Left colon (tissue), 2 donors: ENCODE measurements around the gene XKRX. TPM values are rescaled to one million over a fixed set of nuclear protein-coding genes. Genes with fewer than 3 reads are reported as not detected.

Experiments
- ATAC-seq: fragments of 200-7000 bp; cut with Tn5 transposase; one replicate; pipeline ENCODE4 v1.9.1; 2020; ENCODE audit warnings: mild to moderate bottlenecking, moderate library complexity
- DNase-seq, 2 donors: peaks; one replicate each; pipeline ENCODE4 v3.0.0-alpha.2; 2020
- intact Hi-C, 2 donors: fragments of 100-400 bp; cut with DNase I in 1 of 2; cut with micrococcal nuclease in 1 of 2; formaldehyde crosslinking; loops; one replicate each; pipeline versions ENCODE4 v1.11.2 to v1.14.0; 2022; cut with DNase I, micrococcal nuclease
- long read RNA-seq: library from polyadenylated mRNA; unstranded; transcript quantifications from one replicate; pipeline ENCODE4 v2.0.0, GENCODE V29; 2021
- total RNA-seq, 2 donors: library from RNA; stranded (reverse); fragmentation: NEBNext Ultra II Directional; extraction: Animal tissue kit (Norgen Biotek cat#: 25700); gene quantifications; one replicate each; pipeline ENCODE4 v1.2.1, GENCODE V29; 2021
- donor health status: DM: no; HTN: no; CAD: no.
- donor health status: DM: yes; HTN: yes; CAD: no.

The XKRX gene
- total RNA-seq = 1 to 10 TPM; 2.1 to 2.3 TPM
- long read RNA-seq = 0 reads

DNA sequence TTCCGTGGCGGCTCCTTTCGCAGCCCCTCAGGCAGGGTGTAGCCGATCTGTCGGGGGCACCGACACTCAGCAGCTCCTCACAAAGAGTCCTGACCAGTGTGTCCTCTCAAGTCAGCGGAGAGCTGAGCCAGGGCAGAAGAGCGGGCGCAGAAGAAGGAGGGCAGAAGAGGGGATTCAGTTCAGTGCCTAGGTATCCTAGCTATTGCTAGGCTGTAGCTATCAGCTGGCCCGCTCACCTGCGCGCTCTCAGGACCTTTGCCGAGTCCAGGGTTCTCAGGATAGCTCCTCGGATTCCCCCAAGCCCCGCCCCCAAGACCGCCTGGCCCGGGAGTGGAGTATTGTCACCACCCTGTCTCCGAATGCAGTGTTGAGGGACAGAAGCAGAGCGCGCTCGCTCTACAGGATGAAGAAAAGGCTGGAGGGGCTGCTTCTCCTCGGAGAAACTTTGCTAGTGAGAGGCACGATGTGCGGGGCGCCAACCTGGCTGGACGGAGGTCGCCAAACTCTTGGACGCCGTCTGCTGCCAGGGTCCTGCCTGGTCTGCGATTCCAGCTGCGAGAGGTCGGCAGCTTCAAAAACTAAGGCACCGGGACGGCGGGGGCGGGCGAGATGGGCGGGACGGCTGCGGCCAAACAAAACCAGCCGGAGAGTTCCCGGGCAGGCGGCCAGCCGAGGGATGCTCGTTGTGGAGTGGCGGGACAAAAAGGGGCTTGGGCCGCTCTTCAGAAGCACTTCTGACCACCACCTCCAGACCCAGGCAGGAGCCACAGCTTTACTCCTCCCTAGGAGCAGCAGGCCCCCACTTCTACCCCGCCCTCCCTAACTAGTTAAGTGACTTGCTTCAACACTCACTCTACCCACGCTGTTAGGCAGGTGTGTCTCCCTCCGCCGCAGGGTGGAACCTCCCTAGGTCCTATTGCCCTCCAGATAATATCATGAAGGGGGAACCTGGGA, at the start of gene XKRX:
XKRX (minus strand) TSS at position 258 of the 954 bp plus-strand sequence. CDS start 613 bp downstream, outside the sequence.
- peak; percentile 89 for ATAC-seq
- peak; percentile 73 to 76 for DNase-seq
- intact Hi-C loops = no loop called here

DNA sequence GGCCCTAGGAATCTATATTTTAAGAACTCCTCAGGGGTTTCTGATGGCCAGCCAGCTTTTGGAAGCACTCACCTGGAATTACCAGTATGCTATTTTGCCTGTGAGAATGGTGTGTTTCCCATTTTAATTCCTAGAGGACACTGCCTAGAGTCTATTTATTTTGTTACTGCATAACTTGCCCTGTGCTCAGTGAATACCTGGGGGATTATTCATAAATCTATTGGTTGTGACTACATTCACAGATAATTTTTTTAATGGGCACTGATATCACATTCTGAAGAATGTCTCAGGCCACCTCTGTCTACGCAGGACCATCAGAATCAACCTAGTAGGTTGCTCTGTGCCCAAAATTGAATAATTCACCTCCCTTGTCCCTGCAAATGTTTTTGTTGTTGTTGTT, 47.5 kb upstream of the XKRX start:
- DNase-seq (no peak), ATAC-seq (no peak)
- intact Hi-C loops = no loop called here

DNA sequence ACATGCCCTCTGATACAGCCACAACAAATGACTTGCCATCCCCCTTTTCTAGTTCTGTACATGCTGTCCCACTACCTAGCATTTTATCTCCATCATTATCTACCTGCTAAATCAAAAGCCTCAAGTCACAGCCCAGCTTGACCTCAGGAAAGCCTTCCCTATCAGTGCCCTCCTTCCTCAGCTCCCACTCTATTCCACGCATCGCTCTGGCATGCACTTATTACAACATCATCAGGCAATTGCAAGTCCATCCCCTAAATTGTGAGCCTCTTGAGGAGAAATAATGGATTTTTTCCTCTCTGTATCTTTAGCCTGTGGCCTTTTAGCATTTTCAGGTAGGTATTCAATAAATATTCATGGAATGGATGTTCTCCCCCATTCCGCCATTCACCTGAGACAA, 46.5 kb upstream of the XKRX start:
- no peak for ATAC-seq
- intact Hi-C loops = no loop called here
- no peak for DNase-seq

DNA sequence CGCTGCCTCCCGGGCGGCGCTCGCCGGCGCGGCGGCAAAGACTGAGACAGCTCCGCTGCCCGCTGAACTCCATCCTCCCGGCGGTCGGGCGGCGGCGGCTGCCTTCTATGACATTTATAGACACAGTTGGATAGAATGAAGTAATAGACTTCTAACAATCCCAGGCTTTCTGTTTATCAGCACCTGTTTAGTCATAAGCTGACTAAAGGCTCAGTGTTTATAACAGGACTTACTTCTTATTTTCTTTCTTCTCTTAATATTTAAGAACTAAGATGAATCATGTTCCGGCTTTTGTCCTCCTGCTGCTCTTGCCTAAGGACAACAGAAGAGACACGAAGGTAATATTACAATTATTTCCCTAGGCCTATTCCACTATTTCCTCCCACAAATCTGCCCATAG, 44.7 kb upstream of the XKRX start:
- ATAC-seq = no peak
- intact Hi-C loops = no loop called here
- DNase-seq = no peak

DNA sequence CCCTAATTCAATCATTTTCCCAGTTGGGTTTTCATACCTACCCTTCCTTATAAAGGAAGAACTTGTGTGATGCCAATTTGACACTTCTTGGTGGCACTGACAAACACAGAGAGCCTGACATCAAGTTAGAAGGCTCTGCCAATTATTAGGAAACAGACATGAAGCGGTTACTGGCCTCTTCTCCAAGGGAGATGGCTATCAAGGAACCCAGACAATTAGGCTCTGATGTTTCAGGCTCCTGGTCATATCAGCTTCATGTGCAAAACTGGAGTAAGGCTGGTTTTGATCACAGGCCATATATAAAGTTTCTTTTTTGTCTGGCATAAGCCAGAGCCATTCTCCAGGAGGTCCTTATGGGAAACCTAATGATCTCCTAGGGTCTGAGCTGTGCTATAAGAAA, 41.2 kb upstream of the XKRX start:
- DNase-seq (no peak), ATAC-seq (no peak)
- intact Hi-C loops = no loop called here

DNA sequence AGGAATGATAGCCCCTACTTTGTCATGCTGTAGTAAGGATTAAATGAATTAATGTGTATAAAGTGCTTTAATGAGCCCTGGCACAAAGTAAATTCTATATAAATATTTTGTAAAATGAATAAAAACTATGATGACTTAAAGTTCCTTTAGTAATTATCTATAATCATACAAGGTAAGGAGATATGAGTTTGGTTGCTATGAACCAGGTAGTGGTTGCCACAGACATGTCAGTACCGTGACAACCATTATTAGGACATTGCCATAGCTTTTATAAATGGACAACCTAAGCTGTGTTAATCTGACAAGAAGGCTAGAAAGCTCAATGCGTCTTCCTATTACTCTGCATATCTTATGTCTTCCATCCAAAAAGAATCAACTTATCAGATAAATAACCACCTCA, 40.7 kb upstream of the XKRX start, which contains the start of gene ARL13A:
ARL13A (plus strand) TSS at position 301 of the 400 bp plus-strand sequence. CDS start 3,982 bp downstream, outside the sequence.
- ATAC-seq = no peak
- intact Hi-C loops = no loop called here

DNA sequence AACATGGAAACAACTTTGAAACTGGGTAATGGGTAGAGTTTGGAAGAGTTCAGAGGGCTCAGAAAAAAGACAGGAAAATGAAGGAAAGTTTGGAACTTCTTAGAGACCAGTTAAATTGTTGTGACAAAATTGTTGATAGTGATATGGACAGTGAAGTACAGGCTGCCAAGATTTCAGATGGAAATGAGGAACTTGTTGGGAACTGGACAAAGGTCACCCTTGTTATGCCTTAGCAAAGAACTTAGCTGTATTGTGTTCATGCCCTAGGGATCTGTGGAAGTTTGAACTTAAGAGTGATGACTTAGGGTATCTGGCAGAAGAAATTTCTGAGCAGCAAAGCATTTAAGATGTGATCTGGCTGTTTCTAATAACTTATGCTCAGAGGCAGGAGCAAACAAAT, 35.6 kb upstream of the XKRX start:
- intact Hi-C loops = no loop called here
- DNase-seq (no peak), ATAC-seq (peak; percentile 77)

More for the DNA sequence above, 40.7 kb upstream of the XKRX start, which contains the start of gene ARL13A:
- DNase-seq = no peak

DNA sequence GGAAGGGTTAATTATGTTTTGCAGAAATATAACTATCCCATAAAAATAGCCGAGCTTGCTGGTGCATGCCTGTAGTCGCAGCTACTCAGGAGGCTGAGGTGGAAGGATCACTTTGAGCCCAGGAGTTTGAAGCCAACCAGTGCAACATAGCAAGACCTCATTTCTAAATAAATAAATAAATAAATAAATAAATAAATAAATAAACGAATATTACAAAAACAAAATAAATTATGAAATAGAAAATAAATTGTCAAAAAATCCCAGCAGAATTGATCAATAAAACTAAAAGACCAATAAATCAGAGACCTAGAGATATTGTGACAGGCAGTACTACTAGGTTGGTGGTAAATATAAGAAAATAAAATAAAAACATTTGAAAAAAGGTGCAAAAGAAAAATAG, 34.1 kb upstream of the XKRX start:
- intact Hi-C loops = no loop called here

DNA sequence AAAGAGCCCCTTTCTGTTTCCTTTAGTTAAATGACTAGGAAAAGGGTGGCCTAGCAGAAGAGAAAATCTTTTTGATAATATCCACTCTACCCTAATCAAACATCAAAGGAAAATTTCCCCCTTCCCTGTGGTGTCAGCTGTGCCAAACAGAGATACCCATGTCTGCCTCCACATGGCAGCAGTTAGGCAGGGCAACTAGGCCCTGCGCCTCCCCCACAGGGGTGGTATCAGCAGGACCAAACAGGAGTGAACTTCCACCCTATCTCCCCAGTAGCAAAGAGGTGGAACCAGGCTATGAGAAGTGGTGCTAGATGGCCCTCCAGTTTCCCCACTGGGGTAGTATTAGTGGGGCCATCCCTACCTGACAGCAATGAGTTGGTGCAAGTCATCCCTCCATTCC, 19.8 kb upstream of the XKRX start:
- DNase-seq (no peak), ATAC-seq (no peak)
- intact Hi-C loops = no loop called here

More for the DNA sequence above, 34.1 kb upstream of the XKRX start:
- DNase-seq = no peak
- no peak for ATAC-seq

DNA sequence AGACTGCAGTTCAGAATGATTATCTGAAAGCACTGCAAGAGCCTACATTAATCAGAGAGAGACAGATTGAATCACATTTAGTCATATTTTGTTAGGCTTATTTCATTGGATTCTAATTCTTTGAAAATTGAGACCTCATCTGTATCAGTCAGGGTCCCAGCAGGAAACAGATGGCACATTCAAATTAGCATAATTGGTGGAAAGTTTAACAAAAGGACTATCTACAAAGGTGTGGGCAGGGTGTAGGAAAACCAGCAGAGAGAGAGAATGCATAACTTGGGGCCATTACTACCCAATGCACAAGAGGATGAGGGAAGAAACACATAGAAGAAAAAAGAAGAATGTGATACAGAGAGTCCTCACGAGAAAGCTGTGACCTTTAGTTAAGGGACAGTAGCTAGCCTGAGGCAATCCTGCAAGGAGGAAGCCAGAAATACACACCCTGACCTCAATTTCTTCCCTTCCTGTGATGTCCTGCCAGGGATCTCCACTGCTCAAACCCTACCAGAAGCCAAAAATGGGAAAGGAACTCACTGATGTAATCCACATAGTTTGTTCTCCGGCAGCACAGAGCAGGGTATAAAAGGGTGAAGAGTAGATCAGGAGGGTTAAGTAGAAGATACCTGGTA, 17.7 kb upstream of the XKRX start:
- ATAC-seq (no peak), DNase-seq (no peak)
- intact Hi-C loops = no loop called here

DNA sequence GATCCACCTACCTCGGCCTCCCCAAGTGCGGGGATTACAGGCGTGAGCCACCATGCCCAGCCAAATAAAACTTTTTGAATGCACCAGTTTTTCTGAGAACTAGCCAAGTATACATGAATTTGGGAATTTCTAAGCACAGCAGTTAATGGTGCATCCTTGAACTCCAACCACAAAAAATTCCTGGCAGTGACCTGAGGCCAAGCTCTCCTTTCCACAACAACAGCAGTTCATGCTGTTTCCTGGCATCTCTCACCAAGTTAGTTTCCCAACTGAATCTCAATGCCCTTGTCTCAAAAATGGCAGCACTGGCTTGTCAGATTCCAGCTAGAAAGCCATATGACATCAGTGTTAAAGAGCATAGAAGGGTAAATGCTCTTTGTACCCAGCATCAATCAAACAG, 15.9 kb upstream of the XKRX start:
- DNase-seq (no peak), ATAC-seq (no peak)
- intact Hi-C loops = no loop called here

DNA sequence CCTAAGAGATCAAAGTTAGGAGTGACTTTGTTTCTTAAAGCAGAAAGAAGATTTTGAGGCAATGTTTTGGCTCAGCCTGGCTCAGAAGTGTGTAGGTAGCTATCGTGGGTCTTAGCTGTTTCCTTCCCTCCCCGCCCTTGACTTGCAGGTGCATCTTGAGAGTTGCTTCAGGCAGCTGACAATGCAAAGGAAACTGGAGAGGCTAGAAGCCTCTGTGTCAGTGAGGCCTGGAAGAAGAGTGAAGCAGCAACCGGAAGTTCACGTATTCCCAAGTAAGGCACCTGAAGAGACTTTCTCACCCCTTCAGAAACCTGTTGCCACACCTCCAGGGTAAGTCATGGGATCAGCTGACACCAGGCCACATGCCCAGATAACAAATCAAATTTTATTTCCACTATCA, 10.6 kb upstream of the XKRX start:
- peak; percentile 26 for ATAC-seq
- intact Hi-C loops = no loop called here
- no peak for DNase-seq

DNA sequence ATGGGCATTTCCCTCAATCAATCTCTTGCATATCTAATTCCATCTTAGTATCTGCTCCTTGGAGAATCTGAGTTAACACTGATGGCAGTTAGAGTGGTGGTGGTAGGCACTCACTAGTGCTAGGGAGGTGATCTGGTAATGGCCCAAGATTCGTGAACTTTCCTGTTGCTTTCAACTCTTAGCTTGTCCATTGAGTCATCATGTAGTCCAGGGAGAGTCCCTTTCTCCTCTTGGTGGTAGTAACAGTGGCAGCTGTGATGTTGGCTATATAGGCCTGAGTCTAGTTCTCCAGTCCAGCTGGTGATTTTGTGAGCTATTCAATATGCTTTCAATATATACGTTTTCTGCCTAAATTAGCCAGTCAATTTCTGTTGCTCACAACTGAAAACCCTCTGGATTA, 7.0 kb upstream of the XKRX start:
- intact Hi-C loops = no loop called here
- no peak for ATAC-seq
- DNase-seq = no peak

DNA sequence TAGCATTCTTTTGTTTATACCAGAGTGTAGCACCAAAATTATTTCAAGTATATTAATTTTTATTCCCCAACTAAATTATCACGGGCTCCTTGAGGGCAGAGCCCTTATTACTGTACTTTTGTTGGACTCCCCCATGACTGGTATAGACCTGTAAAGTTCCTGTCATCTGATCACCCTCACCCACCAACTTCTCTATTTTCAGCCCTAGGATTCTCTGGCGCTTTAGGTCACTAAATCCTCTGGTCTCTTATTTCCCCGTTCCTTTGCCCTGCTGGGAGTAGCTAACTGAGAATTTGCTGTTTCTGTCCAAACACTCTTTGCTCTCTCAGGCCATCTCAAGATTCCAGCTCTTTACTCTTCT, 3.2 kb upstream of the XKRX start:
- DNase-seq (no peak), ATAC-seq (no peak)
- intact Hi-C loops = no loop called here

DNA sequence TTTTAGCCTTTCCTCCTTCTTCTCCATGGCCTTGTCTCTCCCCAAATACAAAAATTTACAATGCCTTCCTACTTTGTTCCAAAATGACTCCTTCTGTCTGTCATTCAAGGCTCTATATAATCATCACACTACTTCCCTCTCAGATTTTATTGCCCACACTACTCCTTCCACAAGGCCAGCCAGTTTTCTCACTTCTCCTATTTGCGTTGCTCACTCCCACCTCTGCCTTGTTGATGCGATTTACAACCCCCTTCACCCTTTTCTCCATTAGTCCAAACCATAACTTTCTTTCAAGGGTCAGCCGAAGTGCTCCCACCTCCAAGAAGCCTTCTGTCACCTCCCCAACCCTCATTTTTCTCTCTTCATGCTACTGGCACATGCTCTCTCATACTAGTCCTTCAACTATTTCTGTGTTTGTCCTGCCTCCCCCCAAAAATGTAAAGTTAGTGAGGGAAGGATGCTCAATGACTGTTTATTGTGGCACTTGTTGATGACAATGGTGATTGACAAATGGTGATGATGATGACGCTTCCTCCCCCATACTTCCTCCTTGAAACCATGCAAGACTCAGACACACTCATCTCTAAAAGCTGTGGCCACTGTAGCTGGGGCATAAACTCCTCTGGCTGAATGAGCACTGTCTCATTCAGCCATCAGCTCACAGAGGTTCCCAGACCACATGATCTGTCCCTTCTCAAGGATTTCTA, 2.7 kb upstream of the XKRX start:
- DNase-seq (no peak), ATAC-seq (no peak)
- intact Hi-C loops = no loop called here

DNA sequence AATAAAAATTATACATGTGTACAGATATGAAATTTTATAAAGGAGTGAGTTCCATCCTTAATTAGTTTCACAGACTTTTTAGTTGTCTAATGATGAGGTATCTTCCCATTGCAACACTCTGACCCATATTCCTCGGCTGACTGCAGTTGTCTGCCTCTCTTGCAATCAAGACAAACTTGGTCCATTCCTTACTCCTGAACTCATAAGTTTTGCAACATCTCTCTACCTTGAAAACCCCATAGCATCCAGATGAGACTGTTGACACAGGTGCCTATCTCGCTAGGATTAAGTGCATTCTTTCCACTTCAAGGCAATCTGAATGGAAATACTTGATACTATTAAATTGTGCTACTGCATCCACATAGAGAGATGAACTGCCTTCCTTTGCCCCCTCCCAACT, 2.3 kb downstream of the XKRX start:
- ATAC-seq = no peak
- no peak for DNase-seq
- intact Hi-C loops = no loop called here

DNA sequence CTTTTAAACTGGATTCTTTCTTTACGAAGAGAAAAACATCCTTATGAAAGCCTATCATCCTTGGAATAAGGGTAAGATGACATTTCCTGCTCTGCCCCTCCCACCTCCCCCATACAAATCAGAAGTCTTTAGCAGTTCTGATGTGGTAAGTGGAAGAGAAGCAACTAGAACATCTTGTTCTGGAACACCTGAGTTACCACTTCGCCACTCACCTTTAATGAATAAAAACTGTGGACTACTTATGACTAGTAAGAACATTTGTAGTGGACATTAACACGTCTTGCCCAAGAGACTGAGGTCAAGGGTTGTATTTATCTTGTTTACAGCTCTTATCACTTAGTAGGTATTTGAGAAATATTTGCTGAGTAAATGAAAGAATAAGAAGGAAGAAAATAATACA, 4.3 kb downstream of the XKRX start:
- intact Hi-C loops = no loop called here
- no peak for DNase-seq
- no peak for ATAC-seq

DNA sequence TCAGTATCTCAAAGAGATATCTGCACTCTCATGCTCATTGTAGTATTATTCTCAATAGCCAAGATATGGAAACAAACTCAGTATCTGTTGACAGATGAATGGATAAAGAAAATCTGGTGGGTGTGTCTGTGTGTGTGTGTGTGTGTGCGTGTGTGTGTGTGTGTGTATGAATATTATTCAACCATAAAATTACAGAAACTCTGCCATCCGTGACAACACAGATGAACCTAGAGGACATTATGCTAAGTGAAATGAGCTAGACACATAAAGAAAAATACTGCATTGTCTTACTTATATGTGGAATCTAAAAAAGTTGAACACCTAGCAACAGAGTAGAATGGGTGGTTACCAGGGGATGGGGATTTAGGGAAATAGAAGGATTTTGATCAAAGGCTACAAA, 13.2 kb downstream of the XKRX start:
- DNase-seq = no peak
- no peak for ATAC-seq
- intact Hi-C loops = no loop called here

DNA sequence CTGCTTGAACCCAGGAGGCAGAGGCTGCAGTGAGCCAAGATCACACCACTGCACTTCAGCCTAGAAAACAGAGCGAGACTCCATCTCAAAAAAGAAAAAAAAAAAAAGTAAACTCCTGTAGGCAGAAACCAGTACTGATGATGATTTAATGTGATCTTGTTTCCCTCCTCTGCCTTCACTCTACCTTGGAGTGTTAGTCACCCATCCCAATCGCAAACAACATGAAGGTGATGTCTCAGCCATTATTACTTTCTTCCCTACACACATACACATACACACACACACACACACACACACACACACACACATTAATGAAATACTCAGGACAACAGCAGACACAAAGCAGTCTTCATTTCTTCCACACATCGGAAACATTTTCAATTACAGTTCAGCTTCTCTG, 15.6 kb downstream of the XKRX start:
- no peak for ATAC-seq
- intact Hi-C loops = no loop called here
- DNase-seq = no peak

DNA sequence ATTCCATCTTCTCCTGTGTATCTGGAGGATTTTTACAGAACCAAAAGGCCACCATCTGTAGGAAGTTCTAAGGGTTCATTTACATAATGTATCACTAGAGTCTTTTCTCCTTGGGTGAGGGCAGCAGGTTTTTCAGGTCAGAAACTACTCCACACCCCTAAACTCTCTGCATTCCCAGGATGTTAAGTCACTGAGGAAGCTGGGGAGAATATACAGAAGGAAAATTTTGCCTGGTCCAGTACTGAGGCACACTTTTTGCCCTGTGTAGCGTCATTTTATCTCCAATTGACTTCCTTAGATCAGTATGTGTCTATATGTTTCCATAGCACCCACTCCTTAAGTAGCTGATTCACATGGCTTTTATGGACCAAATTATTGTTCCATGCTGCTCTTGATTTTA, 17.0 kb downstream of the XKRX start:
- no peak for DNase-seq
- no peak for ATAC-seq
- intact Hi-C loops = no loop called here
